Right lobe of liver (tissue), 6 donors: ENCODE results near the gene DCP1A. TPM values are rescaled to one million over a fixed set of nuclear protein-coding genes. Genes with fewer than 3 reads are reported as not detected.
A peak's percentile ranks its signal among the peaks of the same experiment; 100 is the strongest.

Source experiments
- ATAC-seq, 4 donors: fragments of 200-7000 bp; cut with Tn5 transposase; one replicate each; pipeline ENCODE4 v1.9.1; 2020; ENCODE audit warnings: mild to moderate bottlenecking in 4 of 4, moderate library complexity in 4 of 4
- DNase-seq, 3 donors: peaks; one replicate each; pipeline ENCODE4 v3.0.0-alpha.2; 2020
- H3K27ac ChIP-seq, 3 donors: fragments of 200-600 bp; one replicate each; pipeline ENCODE4 v1.8.0; 2022
- H3K27me3 ChIP-seq, 2 donors: fragments of 200-600 bp; one replicate each; pipeline ENCODE4 v1.8.0; 2022
- H3K36me3 ChIP-seq, 4 donors: fragments of 200-600 bp; sonication (generic) in 1 of 4; one replicate each; pipeline versions ENCODE4 v1.5.1 to v1.8.0; 2017 to 2022; ENCODE audit warnings: control low read depth in 1 of 4
- H3K4me1 ChIP-seq, 4 donors: fragments of 200-600 bp; sonication (generic) in 1 of 4; one replicate each; pipeline versions ENCODE4 v1.5.1 to v1.8.0; 2017 to 2022; ENCODE audit warnings: control low read depth in 1 of 4
- H3K4me3 ChIP-seq, 3 donors: fragments of 200-600 bp; one replicate each; pipeline ENCODE4 v1.8.0; 2022
- H3K9me3 ChIP-seq, 4 donors: fragments of 200-600 bp; sonication (generic) in 1 of 4; one replicate each; pipeline versions ENCODE4 v1.5.1 to v1.8.0; 2017 to 2022; ENCODE audit warnings: control low read depth in 1 of 4
- CTCF ChIP-seq, 4 donors: fragments of 200-600 bp in 3 of 4; fragments of 450-650 bp in 1 of 4; IDR thresholded peaks; one replicate each; pipeline versions ENCODE4 v1.5.1 to v1.8.0; 2016 to 2022; ENCODE audit warnings: antibody characterized with exemption in 4 of 4, mild to moderate bottlenecking in 2 of 4
- POLR2A ChIP-seq: fragments of 450-650 bp; IDR thresholded peaks from one replicate; pipeline ENCODE4 v1.6.1; 2017; ENCODE audit warnings: antibody characterized with exemption, mild to moderate bottlenecking
- WGBS: methylation state at CpG from one replicate; pipeline ENCODE4 v1.1.6; 2018; ENCODE audit warnings: low coverage, low lambda C conversion rate; ENCODE audit not compliant: insufficient coverage; ENCODE audit errors: missing lambda C conversion rate; 5-methylcytosine and 5-hydroxymethylcytosine counted together
- intact Hi-C, 2 donors: fragments of 100-400 bp; cut with DNase I; formaldehyde crosslinking; loops; one replicate each; pipeline versions ENCODE4 v1.11.2 to v1.14.1; 2022
- total RNA-seq, 6 experiments: library from RNA; depleted of rRNA in 2 of 6; stranded (reverse); fragments of >200 nt in 2 of 6; fragmentation: NEBNext Ultra II Directional in 3 of 6; extraction: Animal tissue kit (Norgen Biotek cat#: 25700) in 3 of 6; gene quantifications; one replicate each; pipeline versions ENCODE4 v1.1.0 to v1.2.4, GENCODE V29; 2016 to 2023
- donor health status: DM: no; HTN: yes; CAD: no.
- donor health status: DM: no; HTN: no; CAD: no.
- donor health status: DM: no; HTN: no; CAD: no.
- donor health status: DM: no; HTN: yes; CAD: no.
- donor health status: DM: no; HTN: yes; CAD: no.

Gene DCP1A
- total RNA-seq, 6 experiments from 2014 or later: 5.7 to 12.1 (median 7.1) TPM

GRCh38 chr3:53263907-53264306 lies 83.4 kb downstream of the DCP1A start:
- DNase-seq (no peak), ATAC-seq (peak in 1 of 4 donors; percentile 6)
- no peaks in the 10 kb centered on the region for H3K27me3 ChIP-seq
- WGBS: 78% methylated on average over 4 of the region's 4 CpGs
- no peaks in the 10 kb centered on the region for H3K36me3 ChIP-seq
- no peak overlapping the region for H3K4me3 ChIP-seq
- intact Hi-C loops: no loop called here
- no peak for TF ChIP-seq CTCF (IDR thresholded peaks at IDR 0.05)
- TF ChIP-seq POLR2A: no peak
- H3K9me3 ChIP-seq: no peaks in the 10 kb centered on the region
- H3K4me1 ChIP-seq: peaks cover 0 to 27% (median 6%) of the 10 kb centered on the region in 4 donors
- no peak overlapping the region for H3K27ac ChIP-seq

DNA sequence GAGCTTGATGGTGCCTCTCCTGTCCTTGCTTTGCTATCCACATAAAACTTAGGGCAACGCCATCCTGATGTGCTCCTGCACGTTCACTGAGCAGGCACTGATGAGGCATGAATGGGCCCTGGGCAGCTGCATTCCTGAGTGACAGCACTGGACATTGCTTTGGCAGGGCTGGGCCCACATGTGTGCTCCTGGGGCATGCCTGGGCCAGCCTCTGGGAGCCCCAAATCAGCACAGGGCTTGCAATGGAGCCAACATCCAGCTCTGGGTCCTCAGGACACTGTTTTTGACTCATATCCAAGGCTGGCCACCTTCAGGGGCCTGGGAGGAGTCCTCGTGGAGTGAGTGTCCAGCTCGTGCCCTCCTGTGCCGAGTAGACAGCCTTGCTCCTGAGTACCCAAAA lies 85.6 kb downstream of the DCP1A start:
- DNase-seq: no peak
- Histone ChIP-seq H3K9me3 (no peaks in the 10 kb centered on the region), H3K4me1 (peaks cover 0 to 18% (median 6%) of the 10 kb centered on the region in 4 donors), H3K4me3 (no peak overlapping the region), H3K27me3 (no peaks in the 10 kb centered on the region), H3K36me3 (no peaks in the 10 kb centered on the region), H3K27ac (no peak overlapping the region)
- intact Hi-C loops: no loop called here
- TF ChIP-seq CTCF (IDR thresholded peaks at IDR 0.05): no peak
- TF ChIP-seq POLR2A: no peak
- WGBS: 60% methylated on average over 1 of the region's 5 CpGs
- no peak for ATAC-seq

DNA sequence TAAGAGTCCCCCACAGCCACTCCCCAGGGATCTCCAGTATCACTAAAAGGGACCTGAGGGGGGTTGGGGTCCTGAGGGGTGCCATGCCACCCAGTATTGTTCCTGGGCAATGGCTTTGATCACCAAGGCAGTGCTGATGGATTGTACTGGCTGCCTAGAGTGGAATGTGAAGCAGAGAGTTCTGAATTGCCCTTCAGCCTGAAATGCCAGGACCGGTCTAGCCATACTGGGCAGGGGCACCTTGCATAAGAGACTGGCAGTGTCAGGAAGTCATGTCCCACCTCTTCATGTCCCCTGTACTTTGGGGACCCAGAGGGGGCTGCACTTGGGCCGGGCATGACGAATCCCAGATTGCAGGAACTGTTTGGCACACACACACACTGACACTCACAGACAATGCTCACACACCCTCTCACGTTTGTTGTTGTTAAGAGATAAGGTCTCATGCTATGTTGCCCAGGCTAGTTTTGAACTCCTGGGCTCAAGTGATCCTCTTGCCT lies 87.0 kb downstream of the DCP1A start:
- H3K4me3 ChIP-seq: no peak overlapping the region
- no peak overlapping the region for H3K27ac ChIP-seq
- no peak for DNase-seq
- H3K36me3 ChIP-seq: no peaks in the 10 kb centered on the region
- TF ChIP-seq CTCF (IDR thresholded peaks at IDR 0.05) (no peak), POLR2A (no peak)
- WGBS: 81% methylated on average over 2 of the region's 4 CpGs
- no peak for ATAC-seq
- H3K4me1 ChIP-seq: peaks cover 0 to 23% (median 6%) of the 10 kb centered on the region in 4 donors
- H3K27me3 ChIP-seq: no peaks in the 10 kb centered on the region
- H3K9me3 ChIP-seq: no peaks in the 10 kb centered on the region
- intact Hi-C loops: no loop called here

DNA sequence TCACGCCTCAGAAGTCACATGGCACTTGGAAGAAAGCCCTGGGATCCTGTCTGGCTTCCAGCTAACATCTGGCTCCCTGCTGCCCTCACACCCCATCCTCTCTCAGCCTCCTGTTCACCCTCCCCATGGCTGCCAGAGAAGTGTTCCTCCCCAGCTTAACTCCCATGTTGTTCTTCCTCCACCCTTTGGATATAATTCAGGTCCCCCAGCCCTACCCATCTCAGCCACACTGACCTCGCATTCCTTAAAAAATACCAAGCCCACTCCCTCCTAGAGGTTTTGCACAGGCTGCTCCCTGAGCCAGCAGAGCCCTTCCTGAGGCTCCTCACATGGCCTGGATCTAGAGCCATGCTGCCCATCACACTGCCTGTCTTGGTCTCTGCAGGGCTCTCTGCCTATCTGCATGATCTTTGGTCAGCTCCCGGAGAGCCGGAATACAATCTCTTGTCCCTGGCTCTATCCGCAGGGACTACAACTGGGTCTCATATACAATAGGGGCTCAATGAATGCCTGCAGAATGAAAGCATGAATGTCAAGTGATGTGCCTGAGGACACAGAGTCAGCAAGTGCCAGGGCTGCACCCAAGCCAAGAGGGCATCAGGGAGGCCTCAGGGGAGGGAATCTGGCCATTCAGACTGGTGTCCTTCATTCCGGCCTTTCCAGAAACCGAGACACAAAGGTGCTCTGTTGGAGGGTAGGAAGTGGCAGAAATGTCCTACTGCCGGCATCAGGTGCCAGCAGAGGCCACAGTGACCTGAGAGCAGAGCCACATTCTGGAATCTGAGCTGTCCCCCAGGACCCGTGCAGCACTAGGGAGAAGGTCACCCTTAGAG lies 87.7 kb downstream of the DCP1A start:
- WGBS: 76% methylated on average over 4 of the region's 9 CpGs
- no peak for TF ChIP-seq POLR2A
- TF ChIP-seq CTCF (IDR thresholded peaks at IDR 0.05): no peak
- Histone ChIP-seq H3K9me3 (no peaks in the 10 kb centered on the region), H3K27ac (no peak overlapping the region), H3K4me3 (no peak overlapping the region), H3K4me1 (peaks cover 0 to 16% (median 3%) of the 10 kb centered on the region in 4 donors), H3K36me3 (no peaks in the 10 kb centered on the region), H3K27me3 (no peaks in the 10 kb centered on the region)
- intact Hi-C loops: no loop called here
- ATAC-seq (no peak), DNase-seq (peak in 1 of 3 donors; percentile 42)
